ENCODE data around the gene RUFY3. TPM values are rescaled to one million over a fixed set of nuclear protein-coding genes. Genes with fewer than 3 reads are reported as not detected.
"Not testable (repeated sequence)": the region's sequence is repeated elsewhere in the genome, so short reads cannot be mapped to it uniquely, and the experiment has no call there.

Gene RUFY3
- total and polyA plus RNA-seq, 5 experiments from 2014 or later: 8.4 to 42.9 (median 9.3) TPM

DNA sequence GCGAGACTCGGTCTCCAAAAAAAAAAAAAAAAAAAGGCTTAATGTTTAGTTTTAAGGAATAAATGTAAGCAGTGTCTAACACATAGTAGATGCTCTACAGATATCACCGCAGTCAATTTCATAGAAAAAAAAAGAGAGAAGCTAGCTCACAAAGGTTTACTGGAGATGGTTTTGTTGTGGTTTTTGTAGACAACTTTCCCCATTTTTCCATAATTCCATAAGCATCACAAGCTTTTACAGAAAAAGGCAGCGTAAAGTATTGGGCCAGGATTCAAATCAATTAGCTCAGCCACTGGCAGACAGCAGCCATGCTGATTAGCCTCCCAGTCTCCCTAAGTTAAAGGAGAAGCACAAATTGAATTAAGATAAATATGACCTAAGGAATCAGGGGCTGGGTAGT lies 116.4 kb downstream of the RUFY3 start:
- Mint-ChIP-seq H3K27ac (peak overlapping the region; percentile 91 to 98 (median 97)), H3K4me3 (peak overlapping the region; percentile 94 to 99 (median 97)), H3K4me1 (peaks cover 10 to 44% (median 34%) of the 10 kb centered on the region in 4 donors), H3K27me3 (no peaks in the 10 kb centered on the region), H3K36me3 (peaks cover 0 to 30% (median 10%) of the 10 kb centered on the region in 3 donors), H3K9me3 (no peaks in the 10 kb centered on the region)
- POLR2A ChIA-PET: interaction anchor here (0.6 to 4.6 kb wide), 11 partner anchors 9 to 233 kb away, joined by 3 to 54 read pairs (median 9); partner anchors contain the start of genes DCK and UTP3
- DNase-seq (no peak), ATAC-seq (no peak)

DNA sequence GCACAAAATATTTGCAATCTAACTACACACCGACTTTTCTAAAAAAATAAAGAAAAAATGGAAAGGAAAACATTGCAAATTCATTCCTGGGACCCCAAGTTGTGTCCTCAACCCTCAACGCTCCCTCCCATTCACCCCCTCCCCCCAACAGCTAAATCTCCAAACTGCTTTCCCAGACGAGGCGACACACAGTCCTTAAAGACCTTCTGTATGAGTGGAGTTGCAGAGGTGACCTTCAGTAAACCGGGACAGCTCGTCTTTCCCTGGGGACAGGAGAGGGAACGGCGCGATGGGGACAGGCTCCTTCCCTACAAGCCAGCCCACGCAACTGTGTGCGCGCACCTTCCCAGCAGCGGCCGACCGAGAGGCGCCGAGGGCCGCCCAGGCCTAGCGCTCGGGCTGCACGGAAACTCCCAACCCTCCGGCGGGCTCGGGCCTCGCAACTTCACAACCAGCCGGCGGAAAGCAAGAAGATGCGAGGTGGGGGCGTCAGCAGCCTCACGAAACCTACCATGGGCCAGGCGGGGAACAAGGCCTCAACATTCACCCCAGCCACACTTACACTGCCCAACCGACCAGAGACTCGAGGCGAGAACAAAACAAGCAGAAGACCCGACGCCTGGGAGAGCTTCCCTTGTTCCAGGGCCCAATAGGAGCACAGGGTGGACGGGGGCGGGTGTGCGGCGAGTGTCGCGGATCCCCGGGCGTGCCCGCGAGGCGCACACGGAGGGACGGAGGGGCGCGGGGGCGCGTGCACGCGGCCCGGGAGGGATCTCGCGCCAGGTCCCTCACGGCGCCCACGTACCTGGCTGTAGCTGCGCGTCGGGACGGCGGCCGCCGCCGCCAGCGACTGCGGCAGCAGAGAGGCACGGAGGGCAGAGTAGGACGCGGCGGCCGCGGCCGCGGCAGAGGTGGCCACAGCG lies 117.2 kb downstream of the RUFY3 start:
- H3K27me3 Mint-ChIP-seq: no peaks in the 10 kb centered on the region
- POLR2A ChIA-PET: interaction anchor here (0.6 to 4.6 kb wide), 21 partner anchors 8 to 1078 kb away, joined by 3 to 54 read pairs (median 4); partner anchors contain the start of genes DCK, MOB1B, RUFY3 and SULT1B1
- peak; percentile 59 to 61 for ATAC-seq
- peaks cover 0 to 23% (median 8%) of the 10 kb centered on the region in 3 donors for H3K36me3 Mint-ChIP-seq
- peak; percentile 51 to 76 (median 62) for DNase-seq
- peak overlapping the region; percentile 91 to 98 (median 97) for H3K27ac Mint-ChIP-seq
- H3K9me3 Mint-ChIP-seq: no peaks in the 10 kb centered on the region
- H3K4me1 Mint-ChIP-seq: peaks cover 8 to 45% (median 30%) of the 10 kb centered on the region in 4 donors
- peak overlapping the region; percentile 94 to 99 (median 97) for H3K4me3 Mint-ChIP-seq

DNA sequence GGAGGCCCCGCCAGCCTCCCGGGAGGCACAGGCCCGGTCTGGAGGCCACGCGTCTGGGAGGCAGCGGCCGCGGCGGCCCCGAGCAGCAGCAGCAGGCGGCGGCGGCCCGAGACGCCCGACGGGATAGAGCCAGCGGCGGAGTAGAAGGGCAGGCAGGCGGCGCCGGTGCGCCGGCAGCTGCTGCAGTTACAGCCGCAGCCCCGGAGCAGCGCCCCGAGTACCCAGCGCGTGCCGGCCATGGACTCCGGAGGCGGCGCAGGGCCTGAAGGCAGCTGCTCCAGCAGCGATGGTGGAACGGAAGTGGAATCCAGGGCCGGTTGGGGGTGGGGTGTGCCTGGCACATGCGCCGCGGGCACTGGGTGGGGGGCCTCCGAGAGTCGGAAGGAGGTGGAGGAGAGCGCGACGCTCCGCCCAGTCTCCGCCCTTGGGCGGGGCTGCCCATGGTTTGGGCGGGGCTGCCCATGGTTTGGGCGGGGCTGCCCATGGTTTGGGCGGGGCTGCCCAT lies 117.9 kb downstream of the RUFY3 start, which contains the start of gene GRSF1:
Gene GRSF1 (minus strand): TSS at position 302 of the 505 bp plus-strand sequence. CDS start 63 bp downstream, at position 239.
- Mint-ChIP-seq H3K9me3 (no peaks in the 10 kb centered on the region), H3K27ac (peak within 1 kb of the TSS; percentile 91 to 98 (median 97)), H3K4me1 (peaks cover 8 to 48% (median 28%) of the 10 kb centered on the region in 4 donors), H3K4me3 (peak within 1 kb of the TSS; percentile 94 to 99 (median 97)), H3K36me3 (peaks cover 0 to 16% (median 3%) of the 10 kb centered on the region in 3 donors), H3K27me3 (no peaks in the 10 kb centered on the region)
- DNase-seq (peak; percentile 93 to 97 (median 94)), ATAC-seq (peak; percentile 82 to 86)
- POLR2A ChIA-PET: interaction anchor here (0.5 to 4.6 kb wide), 21 partner anchors 10 to 1079 kb away, joined by 3 to 54 read pairs (median 4); partner anchors contain the start of genes DCK, MOB1B, RUFY3 and SULT1B1

DNA sequence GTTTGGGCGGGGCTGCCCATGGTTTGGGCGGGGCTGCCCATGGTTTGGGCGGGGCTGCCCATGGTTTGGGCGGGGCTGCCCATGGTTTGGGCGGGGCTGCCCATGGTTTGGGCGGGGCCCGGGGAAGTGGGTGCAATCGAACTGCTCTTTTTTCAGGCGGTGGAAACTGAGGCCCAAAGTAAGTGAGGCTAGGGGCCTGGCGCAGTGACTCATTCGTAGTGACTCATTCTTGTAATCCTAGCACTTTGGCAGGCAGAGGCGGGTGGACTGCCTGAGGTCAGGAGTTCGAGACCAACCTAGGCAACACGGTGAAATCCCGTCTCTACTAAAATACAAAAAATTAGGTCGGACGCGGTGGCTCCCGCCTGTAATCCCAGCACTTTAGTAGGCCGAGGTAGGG lies 118.4 kb downstream of the RUFY3 start:
- peak overlapping the region in 8 of 10 donors; percentile 44 to 98 (median 66) for H3K4me3 Mint-ChIP-seq
- H3K36me3 Mint-ChIP-seq: peaks cover 0 to 11% (median 3%) of the 10 kb centered on the region in 3 donors
- POLR2A ChIA-PET: interaction anchor here (0.5 to 4.6 kb wide), 17 partner anchors 10 to 1080 kb away, joined by 3 to 54 read pairs (median 5); partner anchors contain the start of genes DCK, MOB1B, RUFY3 and SULT1B1
- ATAC-seq (peak in 1 of 2 donors; percentile 4), DNase-seq (peak in 5 of 10 donors; percentile 37 to 77 (median 50))
- peak overlapping the region in 8 of 10 donors; percentile 26 to 92 (median 77) for H3K27ac Mint-ChIP-seq
- not testable (repeated sequence) for H3K27me3 Mint-ChIP-seq, H3K9me3 Mint-ChIP-seq
- H3K4me1 Mint-ChIP-seq: peaks cover 5 to 46% (median 26%) of the 10 kb centered on the region in 4 donors

DNA sequence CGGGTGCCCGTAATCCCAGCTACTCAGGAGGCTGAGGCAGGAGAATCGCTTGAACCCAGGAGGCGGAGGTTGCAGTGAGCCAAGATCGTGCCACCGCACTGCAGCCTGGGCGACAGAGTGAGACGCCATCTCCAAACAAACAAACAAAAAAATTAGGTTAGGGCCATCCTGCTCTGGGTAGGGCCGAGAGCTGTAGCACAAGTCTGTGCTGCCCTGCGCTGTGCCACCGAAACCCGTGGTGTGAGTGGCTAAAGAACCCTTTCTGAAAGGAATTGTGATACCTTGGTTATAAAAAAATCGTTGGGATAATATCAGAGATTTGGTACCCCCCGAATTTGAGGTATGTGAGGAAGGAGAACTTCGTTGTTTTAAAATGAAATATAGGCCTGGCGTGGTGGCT lies 118.9 kb downstream of the RUFY3 start:
- peak overlapping the region in 8 of 10 donors; percentile 6 to 92 (median 54) for H3K27ac Mint-ChIP-seq
- H3K27me3 Mint-ChIP-seq, H3K9me3 Mint-ChIP-seq, ATAC-seq, H3K36me3 Mint-ChIP-seq: not testable (repeated sequence)
- H3K4me1 Mint-ChIP-seq: peaks cover 5 to 45% (median 24%) of the 10 kb centered on the region in 4 donors
- H3K4me3 Mint-ChIP-seq: peak overlapping the region in 1 of 10 donors; percentile 72
- POLR2A ChIA-PET: interaction anchor here (0.6 to 1.1 kb wide), 2 partner anchors 105 to 188 kb away, joined by 3 read pairs; no protein-coding TSS in a partner anchor
- DNase-seq: peak in 2 of 10 donors; percentile 4 to 19

DNA sequence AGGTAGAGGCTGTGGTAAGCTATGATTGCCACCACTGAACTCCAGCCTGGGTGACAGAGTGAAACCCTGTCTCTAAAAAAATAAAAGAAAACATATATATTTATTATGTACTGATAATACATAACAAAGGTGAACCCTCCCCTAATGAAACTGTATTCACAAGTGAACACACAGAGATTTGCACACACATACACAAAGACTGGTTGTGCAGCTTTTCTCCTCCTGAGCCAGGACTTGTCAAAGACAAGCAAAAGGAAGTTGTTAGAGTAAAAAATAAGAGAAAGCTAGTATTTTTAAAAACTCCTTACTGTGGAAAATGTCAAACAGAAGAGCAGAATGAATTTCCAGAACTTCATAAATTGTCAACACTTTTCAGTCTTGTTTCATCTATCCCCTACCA lies 119.4 kb downstream of the RUFY3 start:
- Mint-ChIP-seq H3K27ac (peak overlapping the region in 8 of 10 donors; percentile 7 to 90 (median 68)), H3K27me3 (no peaks in the 10 kb centered on the region), H3K4me1 (peaks cover 5 to 40% (median 19%) of the 10 kb centered on the region in 4 donors), H3K4me3 (no peak overlapping the region), H3K9me3 (no peaks in the 10 kb centered on the region), H3K36me3 (peaks cover 0 to 5% (median 0%) of the 10 kb centered on the region in 3 donors)
- DNase-seq (no peak), ATAC-seq (no peak)
- POLR2A ChIA-PET: interaction anchor here (0.6 to 1.1 kb wide), 3 partner anchors 105 to 187 kb away, joined by 3 read pairs; no protein-coding TSS in a partner anchor

DNA sequence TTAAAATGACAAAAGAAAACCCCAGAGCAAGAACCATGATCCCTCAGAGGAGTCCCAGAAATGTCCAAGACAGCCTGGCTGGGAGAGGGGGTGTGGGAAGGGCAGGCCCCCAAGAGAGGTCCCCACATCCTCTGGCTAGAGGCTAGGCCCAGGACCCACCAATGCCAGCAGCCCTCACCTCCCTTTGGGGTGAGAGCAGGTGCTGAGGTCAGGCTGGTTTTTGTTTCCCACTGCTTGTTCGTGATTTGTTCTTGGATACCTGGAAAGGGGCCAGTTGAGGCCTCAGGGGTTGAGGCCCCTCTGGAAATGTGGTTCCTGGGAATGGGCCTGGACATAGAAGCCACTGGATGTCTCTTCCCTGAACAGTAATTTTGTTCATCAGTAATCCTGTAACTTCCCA lies 120.2 kb downstream of the RUFY3 start:
- Mint-ChIP-seq H3K27ac (peak overlapping the region in 5 of 10 donors; percentile 12 to 83 (median 42)), H3K9me3 (no peaks in the 10 kb centered on the region), H3K4me1 (peaks cover under 1 to 33% (median 12%) of the 10 kb centered on the region in 4 donors), H3K27me3 (no peaks in the 10 kb centered on the region), H3K4me3 (no peak overlapping the region), H3K36me3 (no peaks in the 10 kb centered on the region)
- no peak for ATAC-seq
- no peak for DNase-seq
- POLR2A ChIA-PET: interaction anchor here (0.9 kb wide), 1 partner anchor 107 kb away, joined by 3 read pairs; no protein-coding TSS in a partner anchor

DNA sequence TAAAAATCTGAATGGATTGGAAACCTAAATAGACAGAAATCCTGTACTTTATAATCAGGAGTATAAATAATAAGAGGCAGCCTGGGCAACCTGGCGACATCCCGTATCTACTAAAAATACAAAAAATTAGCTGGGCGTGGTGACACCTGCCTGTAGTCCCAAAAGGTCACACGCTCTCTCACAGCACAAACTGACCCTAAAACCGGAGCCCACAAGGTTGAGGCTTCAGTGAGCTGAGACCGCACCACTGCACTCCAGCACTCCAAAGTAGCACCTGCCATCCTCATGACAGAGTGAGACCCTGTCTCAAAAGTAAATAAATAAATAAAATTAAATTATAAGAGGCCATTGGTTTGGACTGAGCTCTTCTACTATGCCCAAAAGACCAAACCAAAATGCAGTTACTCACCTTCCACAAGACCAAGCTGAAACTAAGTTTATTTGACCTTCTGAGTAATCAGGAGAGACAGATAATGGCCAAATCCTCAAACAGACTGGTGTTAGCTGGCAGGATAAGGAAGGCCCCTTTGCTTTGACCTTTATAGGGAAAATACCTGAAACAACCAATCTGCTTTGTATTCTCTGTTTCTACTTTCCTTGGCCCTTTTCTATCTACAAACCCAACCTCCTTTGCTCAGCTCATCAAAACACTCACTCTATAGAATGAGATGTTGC lies 121.1 kb downstream of the RUFY3 start:
- POLR2A ChIA-PET: interaction anchor here (0.6 kb wide), 1 partner anchor 108 kb away, joined by 5 read pairs; no protein-coding TSS in a partner anchor

DNA sequence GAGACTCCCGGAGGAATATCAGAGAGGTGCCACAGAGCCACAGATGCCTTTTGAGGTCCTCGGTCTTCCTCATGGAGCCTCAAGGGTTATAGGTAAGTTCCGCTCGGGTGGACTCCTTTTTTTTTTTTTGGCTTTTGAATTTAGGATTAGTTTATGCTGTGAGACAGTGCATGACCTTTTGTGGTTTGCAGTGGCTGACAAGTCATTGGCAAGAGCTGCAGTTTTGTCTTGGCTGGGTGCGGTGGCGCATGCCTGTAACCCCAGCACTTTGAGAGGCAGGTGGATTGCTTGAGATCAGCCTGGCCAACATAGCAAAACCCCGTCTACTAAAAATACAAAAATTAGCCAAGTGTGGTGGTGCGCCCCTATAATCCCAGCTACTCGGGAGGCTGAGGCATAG lies 122.4 kb downstream of the RUFY3 start:
- H3K4me3 Mint-ChIP-seq: no peak overlapping the region
- POLR2A ChIA-PET: no interaction called here
- H3K36me3 Mint-ChIP-seq: peaks cover 0 to 6% (median 4%) of the 10 kb centered on the region in 3 donors
- no peaks in the 10 kb centered on the region for H3K27me3 Mint-ChIP-seq
- H3K27ac Mint-ChIP-seq: peak overlapping the region in 2 of 10 donors; percentile 34 to 36
- H3K4me1 Mint-ChIP-seq: peaks cover 0 to 16% (median under 1%) of the 10 kb centered on the region in 4 donors
- H3K9me3 Mint-ChIP-seq: no peaks in the 10 kb centered on the region
- DNase-seq (peak in 1 of 10 donors; percentile 6), ATAC-seq (no peak)

More for the DNA sequence above, 121.1 kb downstream of the RUFY3 start:
- peak overlapping the region in 5 of 10 donors; percentile 14 to 56 (median 17) for H3K27ac Mint-ChIP-seq
- H3K9me3 Mint-ChIP-seq: no peaks in the 10 kb centered on the region
- peaks cover 0 to 3% (median 1%) of the 10 kb centered on the region in 3 donors for H3K36me3 Mint-ChIP-seq
- peaks cover 0 to 25% (median 7%) of the 10 kb centered on the region in 4 donors for H3K4me1 Mint-ChIP-seq
- ATAC-seq: no peak
- H3K27me3 Mint-ChIP-seq: no peaks in the 10 kb centered on the region
- H3K4me3 Mint-ChIP-seq: no peak overlapping the region
- DNase-seq: no peak

DNA sequence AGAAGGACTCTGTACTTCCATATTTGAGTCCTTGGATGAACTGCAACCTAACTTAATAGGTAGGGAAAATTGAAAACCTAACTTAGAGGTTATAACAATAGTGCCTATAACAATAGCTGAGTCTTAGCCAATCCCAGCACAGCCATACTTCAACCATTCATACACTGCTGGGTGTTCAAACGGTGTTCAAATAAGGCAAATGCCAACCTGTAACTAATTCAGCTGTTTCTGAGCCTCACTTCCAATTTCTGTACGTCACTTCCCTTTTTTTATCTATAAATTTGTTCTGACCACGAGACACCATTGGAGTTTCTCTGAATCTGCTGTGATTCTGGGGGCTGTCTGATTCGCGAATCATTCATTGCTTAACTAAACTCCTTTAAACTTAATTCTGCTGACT lies 127.5 kb downstream of the RUFY3 start:
- no peak overlapping the region for H3K27ac Mint-ChIP-seq
- peaks cover 0 to 7% (median 0%) of the 10 kb centered on the region in 4 donors for H3K4me1 Mint-ChIP-seq
- H3K9me3 Mint-ChIP-seq: no peaks in the 10 kb centered on the region
- POLR2A ChIA-PET: no interaction called here
- ATAC-seq (no peak), DNase-seq (no peak)
- no peaks in the 10 kb centered on the region for H3K27me3 Mint-ChIP-seq
- no peak overlapping the region for H3K4me3 Mint-ChIP-seq
- peaks cover 0 to 16% (median 9%) of the 10 kb centered on the region in 3 donors for H3K36me3 Mint-ChIP-seq

DNA sequence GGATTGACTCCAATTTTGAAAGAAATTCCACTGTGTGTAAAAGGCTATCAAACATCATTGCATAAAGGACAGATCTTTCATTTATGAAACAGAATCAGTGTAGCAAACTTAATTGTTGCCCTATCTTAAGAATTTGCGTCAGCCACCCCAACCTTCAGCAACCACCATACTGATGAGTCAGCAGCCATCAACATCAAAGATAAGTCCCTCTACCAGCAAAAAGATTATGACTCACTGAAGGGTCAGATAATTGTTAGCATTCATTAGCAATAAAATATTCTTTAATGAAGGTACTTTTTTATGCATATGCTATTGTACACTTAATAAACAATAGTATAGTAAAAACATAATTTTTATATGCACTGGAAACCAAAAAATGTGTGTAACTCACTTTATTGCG lies 133.7 kb downstream of the RUFY3 start:
- Mint-ChIP-seq H3K27ac (no peak overlapping the region), H3K27me3 (no peaks in the 10 kb centered on the region), H3K4me3 (no peak overlapping the region), H3K9me3 (no peaks in the 10 kb centered on the region), H3K36me3 (no peaks in the 10 kb centered on the region), H3K4me1 (no peaks in the 10 kb centered on the region)
- POLR2A ChIA-PET: no interaction called here
- DNase-seq (no peak), ATAC-seq (no peak)

All from naive thymus-derived CD8-positive, alpha-beta T cell (primary cell).